Forelimb muscle (tissue), 1 donor: ENCODE results near the gene MCRIP2. TPM values are rescaled to one million over a fixed set of nuclear protein-coding genes. Genes with fewer than 3 reads are reported as not detected.
"Not testable (repeated sequence)": the region's sequence is repeated elsewhere in the genome, so short reads cannot be mapped to it uniquely, and the experiment has no call there.

Source experiments
- DNase-seq: peaks from one replicate; pipeline ENCODE4 v3.0.0-alpha.2; 2013; ENCODE audit warnings: low read depth
- polyA plus RNA-seq: library from polyadenylated mRNA; unstranded; fragments of 120-200 nt; gene quantifications from one replicate; pipeline ENCODE4 v1.2.1, GENCODE V29; 2013; ENCODE audit not compliant: insufficient read length

Gene MCRIP2
- polyA plus RNA-seq, 1 donor = 14.5 TPM

- DNase-seq = no peak
Observed at GRCh38 chr16:680967-681745, 39.5 kb downstream of the MCRIP2 start.

- DNase-seq = no peak
Observed at GRCh38 chr16:681746-682427, 40.3 kb downstream of the MCRIP2 start.

- DNase-seq = no peak
Observed at GRCh38 chr16:682493-683395, 41.1 kb downstream of the MCRIP2 start.

- no peak for DNase-seq
Observed at GRCh38 chr16:683396-684070, 41.9 kb downstream of the MCRIP2 start.

GRCh38 chr16:684071-684794 is 42.6 kb downstream of the MCRIP2 start, which contains the start of gene JMJD8:
TSS of gene JMJD8 (minus strand) at chr16:684334. CDS start at chr16:684319, 15 bp downstream.
- DNase-seq = peak; percentile 77

- no peak for DNase-seq
Observed at GRCh38 chr16:684961-685696, 43.5 kb downstream of the MCRIP2 start.

GRCh38 chr16:685967-686366 is 44.3 kb downstream of the MCRIP2 start:
- no peak for DNase-seq

- DNase-seq = no peak
Observed at GRCh38 chr16:686459-687260, 45.0 kb downstream of the MCRIP2 start.

GRCh38 chr16:687499-687898 is 45.9 kb downstream of the MCRIP2 start:
- no peak for DNase-seq

- DNase-seq = no peak
Observed at GRCh38 chr16:689175-689897, 47.7 kb downstream of the MCRIP2 start.

- not testable (repeated sequence) for DNase-seq
Observed at GRCh38 chr16:691242-691641, 49.6 kb downstream of the MCRIP2 start.

GRCh38 chr16:692356-693108 is 50.9 kb downstream of the MCRIP2 start:
- DNase-seq = no peak

- no peak for DNase-seq
Observed at GRCh38 chr16:693364-693763, 51.7 kb downstream of the MCRIP2 start.

- DNase-seq = no peak
Observed at GRCh38 chr16:693766-694165, 52.1 kb downstream of the MCRIP2 start.

- DNase-seq = no peak
Observed at GRCh38 chr16:694187-694862, 52.7 kb downstream of the MCRIP2 start.

- DNase-seq = no peak
Observed at GRCh38 chr16:694863-695354, 53.3 kb downstream of the MCRIP2 start.
